Gastrocnemius medialis (tissue), 4 donors: ENCODE data around the gene GIN1.

Experiments
- CTCF ChIP-seq, 5 experiments: fragments of 450-650 bp in 3 of 5; fragments of 200-600 bp in 2 of 5; sonication (generic) in 2 of 5; IDR thresholded peaks in 4 of 5; conservative IDR thresholded peaks in 1 of 5; 1 replicate in 4 of 5; 2 replicates in 1 of 5; pipeline ENCODE4 v1.5.1; 2016 to 2019; ENCODE audit warnings: antibody characterized with exemption in 5 of 5, mild to moderate bottlenecking in 3 of 5, moderate library complexity in 3 of 5
- POLR2A ChIP-seq, 2 donors: fragments of 450-650 bp; IDR thresholded peaks; one replicate each; pipeline ENCODE4 v1.6.1; 2017; ENCODE audit warnings: antibody characterized with exemption in 2 of 2, mild to moderate bottlenecking in 2 of 2, moderate library complexity in 2 of 2

GRCh38 chr5:103094737-103095136, 25.2 kb downstream of the GIN1 start:
- TF ChIP-seq CTCF (IDR thresholded peaks at IDR 0.05 in 4 of 5, conservative IDR thresholded peaks at IDR 0.05 in 1 of 5) (no peak), POLR2A (IDR thresholded peaks at IDR 0.05) (no peak)
